C4-2B (cell line): ENCODE measurements around the gene CIT.

ENCODE experiments used
- ZFX ChIP-seq: fragments of 450-650 bp; IDR thresholded peaks from 2 replicates; pipeline ENCODE4 v1.6.1; 2017
- TF ChIP-seq, protein P1 (sequence below): fragments of 450-650 bp; conservative IDR thresholded peaks from 2 replicates; pipeline ENCODE4 v1.5.1; 2017; ENCODE audit warnings: mild to moderate bottlenecking

- TF ChIP-seq, protein P1, sequence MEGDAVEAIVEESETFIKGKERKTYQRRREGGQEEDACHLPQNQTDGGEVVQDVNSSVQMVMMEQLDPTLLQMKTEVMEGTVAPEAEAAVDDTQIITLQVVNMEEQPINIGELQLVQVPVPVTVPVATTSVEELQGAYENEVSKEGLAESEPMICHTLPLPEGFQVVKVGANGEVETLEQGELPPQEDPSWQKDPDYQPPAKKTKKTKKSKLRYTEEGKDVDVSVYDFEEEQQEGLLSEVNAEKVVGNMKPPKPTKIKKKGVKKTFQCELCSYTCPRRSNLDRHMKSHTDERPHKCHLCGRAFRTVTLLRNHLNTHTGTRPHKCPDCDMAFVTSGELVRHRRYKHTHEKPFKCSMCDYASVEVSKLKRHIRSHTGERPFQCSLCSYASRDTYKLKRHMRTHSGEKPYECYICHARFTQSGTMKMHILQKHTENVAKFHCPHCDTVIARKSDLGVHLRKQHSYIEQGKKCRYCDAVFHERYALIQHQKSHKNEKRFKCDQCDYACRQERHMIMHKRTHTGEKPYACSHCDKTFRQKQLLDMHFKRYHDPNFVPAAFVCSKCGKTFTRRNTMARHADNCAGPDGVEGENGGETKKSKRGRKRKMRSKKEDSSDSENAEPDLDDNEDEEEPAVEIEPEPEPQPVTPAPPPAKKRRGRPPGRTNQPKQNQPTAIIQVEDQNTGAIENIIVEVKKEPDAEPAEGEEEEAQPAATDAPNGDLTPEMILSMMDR: no peak
- no peak for TF ChIP-seq ZFX
Measured at GRCh38 chr12:119730381-119730780, 146.7 kb downstream of the CIT start.
